Ishikawa (cell line): Measurements from ENCODE around the gene MCOLN3.

ENCODE experiments used
- EGR1 ChIP-seq: IDR thresholded peaks from 2 replicates; pipeline ENCODE4 v1.6.1; 2012
- EP300 ChIP-seq: IDR thresholded peaks from 2 replicates; pipeline ENCODE4 v1.6.1; 2012; ENCODE audit warnings: borderline replicate concordance
- RAD21 ChIP-seq: IDR thresholded peaks from 2 replicates; pipeline ENCODE4 v1.6.1; 2012; ENCODE audit warnings: low read depth
- TF ChIP-seq, protein P1 (sequence below): IDR thresholded peaks from 2 replicates; pipeline ENCODE4 v1.6.1; 2012
- TF ChIP-seq, protein P2 (sequence below): IDR thresholded peaks from 2 replicates; pipeline ENCODE4 v1.6.1; 2012

DNA sequence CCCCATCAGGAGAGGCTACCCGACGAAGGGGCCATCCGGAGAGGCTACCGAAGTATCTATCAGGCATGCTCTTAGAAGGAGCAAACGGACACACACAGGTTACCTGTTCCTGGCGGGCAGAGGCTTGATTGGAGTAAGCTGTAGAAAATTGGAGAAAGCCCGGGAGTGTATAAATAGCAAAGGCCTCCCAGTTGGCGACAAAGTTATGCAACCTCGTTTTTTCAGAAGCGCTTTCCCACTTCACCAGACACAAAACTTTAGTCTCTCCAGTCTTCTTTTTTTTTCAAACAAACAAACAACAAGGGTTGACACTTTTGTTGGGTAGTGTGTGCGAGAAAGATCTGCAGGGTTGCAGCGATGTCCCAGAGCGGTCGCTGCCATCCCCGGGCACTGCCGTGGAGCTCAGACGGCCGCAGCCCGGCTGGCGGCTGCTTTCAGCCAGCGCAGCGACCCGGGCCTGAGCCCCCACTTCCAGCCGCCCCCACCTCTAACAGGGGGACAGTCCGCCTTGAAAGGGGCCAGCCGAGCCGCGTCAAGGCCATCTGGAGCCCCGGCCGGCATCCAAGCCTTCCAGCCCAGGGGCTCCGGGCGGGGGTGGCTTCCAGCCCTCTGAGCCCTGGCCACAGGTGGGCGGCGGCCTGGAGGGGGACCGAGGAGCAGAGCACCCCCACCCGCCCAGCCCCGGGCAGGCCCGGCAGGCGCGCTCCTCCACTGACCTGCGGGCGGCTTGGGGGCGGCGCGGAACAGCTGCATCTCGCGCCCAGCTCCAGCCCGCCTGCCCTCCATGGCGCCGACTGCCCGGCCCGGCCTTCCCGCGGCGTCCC is 616 bp downstream of the MCOLN3 start:
- TF ChIP-seq EP300, result no peak
- TF ChIP-seq, protein P1, sequence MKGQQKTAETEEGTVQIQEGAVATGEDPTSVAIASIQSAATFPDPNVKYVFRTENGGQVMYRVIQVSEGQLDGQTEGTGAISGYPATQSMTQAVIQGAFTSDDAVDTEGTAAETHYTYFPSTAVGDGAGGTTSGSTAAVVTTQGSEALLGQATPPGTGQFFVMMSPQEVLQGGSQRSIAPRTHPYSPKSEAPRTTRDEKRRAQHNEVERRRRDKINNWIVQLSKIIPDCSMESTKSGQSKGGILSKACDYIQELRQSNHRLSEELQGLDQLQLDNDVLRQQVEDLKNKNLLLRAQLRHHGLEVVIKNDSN, result no peak
- no peak for TF ChIP-seq EGR1
- TF ChIP-seq RAD21, result no peak
- TF ChIP-seq, protein P2, sequence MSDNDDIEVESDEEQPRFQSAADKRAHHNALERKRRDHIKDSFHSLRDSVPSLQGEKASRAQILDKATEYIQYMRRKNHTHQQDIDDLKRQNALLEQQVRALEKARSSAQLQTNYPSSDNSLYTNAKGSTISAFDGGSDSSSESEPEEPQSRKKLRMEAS, result no peak
